Testis (tissue), 3 donors: ENCODE measurements around the gene UBTF. TPM values are rescaled to one million over a fixed set of nuclear protein-coding genes. Genes with fewer than 3 reads are reported as not detected.

ENCODE experiments used
- DNase-seq: peaks from one replicate; pipeline ENCODE4 v3.0.0-alpha.2; 2019
- H3K27ac ChIP-seq, 2 donors: fragments of 200-600 bp; sonication (generic); one replicate each; pipeline ENCODE4 v1.5.1; 2019
- H3K27me3 ChIP-seq: fragments of 200-600 bp; sonication (generic); one replicate; pipeline ENCODE4 v1.5.1; 2019
- H3K36me3 ChIP-seq: fragments of 200-600 bp; sonication (generic); one replicate; pipeline ENCODE4 v1.5.1; 2017; ENCODE audit warnings: low read depth; ENCODE audit errors: missing control alignments
- H3K4me1 ChIP-seq: fragments of 200-600 bp; sonication (generic); one replicate; pipeline ENCODE4 v1.5.1; 2019
- H3K4me3 ChIP-seq, 2 donors: fragments of 200-600 bp; sonication (generic); one replicate each; pipeline ENCODE4 v1.5.1; 2017 to 2019
- H3K9me3 ChIP-seq: fragments of 200-600 bp; sonication (generic); one replicate; pipeline ENCODE4 v1.5.1; 2017
- POLR2A ChIP-seq: fragments of 450-650 bp; IDR thresholded peaks from one replicate; pipeline ENCODE4 v1.6.1; 2017; ENCODE audit warnings: antibody characterized with exemption, mild to moderate bottlenecking, moderate library complexity
- WGBS, 2 donors: methylation state at CpG; one replicate each; pipeline ENCODE4 v1.1.5; 2018; 5-methylcytosine and 5-hydroxymethylcytosine counted together
- intact Hi-C: fragments of 100-400 bp; cut with DNase I; formaldehyde crosslinking; loops from one replicate; pipeline ENCODE4 v1.15.1; 2023; ENCODE audit warnings: low total_unique reads
- polyA plus RNA-seq: library from polyadenylated mRNA; stranded (reverse); fragments of 350-450 nt; fragmentation: Illumina TruSeq; extraction: RNeasy Lipid Tissue Mini Kit (QIAGEN cat#74804); gene quantifications from one replicate; pipeline ENCODE4 v1.2.3, GENCODE V29; 2014; ENCODE audit warnings: low read depth, low replicate concordance; ENCODE audit not compliant: insufficient read depth
- total RNA-seq, 2 donors: library from RNA; depleted of rRNA; stranded (reverse); fragments of >200 nt; gene quantifications; one replicate each; pipeline ENCODE4 v1.2.3, GENCODE V29; 2016
- TF ChIP-seq, protein P1 (sequence below), 3 experiments: fragments of 450-650 bp in 2 of 3; fragments of 200-600 bp in 1 of 3; sonication (generic) in 1 of 3; IDR thresholded peaks; one replicate each; pipeline ENCODE4 v1.5.1; 2016 to 2019; ENCODE audit warnings: antibody characterized with exemption in 3 of 3, mild to moderate bottlenecking in 2 of 3, moderate library complexity in 1 of 3

Gene UBTF
- total and polyA plus RNA-seq, 3 donors from 2014 or later = 54.2 to 78.7 (median 69.6) TPM

DNA sequence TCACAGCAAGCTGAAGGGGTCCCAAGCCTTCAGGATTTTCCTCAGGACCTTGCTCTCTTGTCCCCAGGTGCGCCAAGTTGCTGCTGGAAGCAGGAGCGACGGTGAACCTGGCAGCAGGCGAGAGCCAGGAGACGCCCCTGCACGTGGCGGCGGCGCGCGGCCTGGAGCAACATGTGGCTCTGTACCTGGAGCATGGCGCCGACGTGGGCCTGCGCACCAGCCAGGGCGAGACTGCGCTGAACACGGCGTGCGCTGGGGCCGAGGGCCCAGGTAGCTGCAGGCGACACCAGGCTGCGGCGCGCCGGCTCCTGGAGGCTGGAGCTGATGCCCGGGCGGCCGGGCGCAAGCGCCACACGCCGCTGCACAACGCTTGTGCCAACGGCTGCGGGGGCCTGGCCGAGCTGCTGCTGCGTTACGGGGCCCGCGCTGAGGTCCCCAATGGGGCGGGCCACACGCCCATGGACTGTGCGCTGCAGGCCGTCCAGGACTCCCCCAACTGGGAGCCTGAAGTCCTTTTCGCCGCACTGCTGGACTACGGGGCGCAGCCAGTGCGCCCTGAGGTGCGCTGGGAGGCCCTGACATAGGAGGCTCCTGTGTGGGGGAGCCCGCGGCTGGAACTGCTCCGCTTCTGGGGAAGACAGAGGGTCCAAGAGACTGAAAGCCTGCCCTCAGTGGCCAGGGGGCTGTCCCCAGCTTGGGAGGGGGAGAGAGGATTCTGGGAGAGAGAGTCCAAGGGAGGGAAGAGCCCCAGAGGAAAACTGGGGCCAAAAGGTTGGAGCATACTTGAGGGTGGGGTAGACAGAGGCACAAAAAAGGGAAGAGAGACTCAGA, 42.6 kb downstream of the UBTF start:
- TF ChIP-seq, protein P1, sequence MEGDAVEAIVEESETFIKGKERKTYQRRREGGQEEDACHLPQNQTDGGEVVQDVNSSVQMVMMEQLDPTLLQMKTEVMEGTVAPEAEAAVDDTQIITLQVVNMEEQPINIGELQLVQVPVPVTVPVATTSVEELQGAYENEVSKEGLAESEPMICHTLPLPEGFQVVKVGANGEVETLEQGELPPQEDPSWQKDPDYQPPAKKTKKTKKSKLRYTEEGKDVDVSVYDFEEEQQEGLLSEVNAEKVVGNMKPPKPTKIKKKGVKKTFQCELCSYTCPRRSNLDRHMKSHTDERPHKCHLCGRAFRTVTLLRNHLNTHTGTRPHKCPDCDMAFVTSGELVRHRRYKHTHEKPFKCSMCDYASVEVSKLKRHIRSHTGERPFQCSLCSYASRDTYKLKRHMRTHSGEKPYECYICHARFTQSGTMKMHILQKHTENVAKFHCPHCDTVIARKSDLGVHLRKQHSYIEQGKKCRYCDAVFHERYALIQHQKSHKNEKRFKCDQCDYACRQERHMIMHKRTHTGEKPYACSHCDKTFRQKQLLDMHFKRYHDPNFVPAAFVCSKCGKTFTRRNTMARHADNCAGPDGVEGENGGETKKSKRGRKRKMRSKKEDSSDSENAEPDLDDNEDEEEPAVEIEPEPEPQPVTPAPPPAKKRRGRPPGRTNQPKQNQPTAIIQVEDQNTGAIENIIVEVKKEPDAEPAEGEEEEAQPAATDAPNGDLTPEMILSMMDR (IDR thresholded peaks at IDR 0.05) = no peak
- TF ChIP-seq POLR2A = no peak
- intact Hi-C loops = no loop called here
- H3K36me3 ChIP-seq = no peaks in the 10 kb centered on the region

DNA sequence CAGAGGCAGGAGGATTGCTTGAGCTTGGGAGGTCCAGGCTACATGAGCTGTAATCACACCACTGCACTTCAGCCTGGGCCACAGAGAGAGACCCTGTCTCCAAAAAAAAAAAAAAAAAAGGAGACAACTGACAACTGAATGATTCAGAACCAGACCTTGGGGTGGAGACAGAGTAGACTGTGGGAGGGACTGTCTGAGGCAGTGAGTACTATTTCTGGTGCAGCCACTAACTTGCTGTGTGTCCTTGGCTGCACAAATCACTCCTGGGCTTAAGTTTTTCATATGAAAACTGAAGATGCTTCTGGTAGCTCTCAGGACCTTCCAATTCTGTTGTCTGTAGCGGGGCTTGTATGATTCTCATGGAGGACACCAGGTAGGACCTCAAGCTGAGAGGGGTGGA, 43.2 kb downstream of the UBTF start:
- H3K9me3 ChIP-seq = no peaks in the 10 kb centered on the region
- H3K4me3 ChIP-seq = no peak overlapping the region
- peak overlapping the region in 1 of 2 donors; percentile 18 for H3K27ac ChIP-seq
- 42 to 73% methylated on average over 1 of the region's 1 CpG for WGBS, 2 donors
- no peaks in the 10 kb centered on the region for H3K36me3 ChIP-seq
- no peaks in the 10 kb centered on the region for H3K4me1 ChIP-seq
- no peak for DNase-seq
- TF ChIP-seq, protein P1 (IDR thresholded peaks at IDR 0.05) = no peak
- no peak for TF ChIP-seq POLR2A
- no peaks in the 10 kb centered on the region for H3K27me3 ChIP-seq
- intact Hi-C loops = no loop called here

More for the DNA sequence above, 42.6 kb downstream of the UBTF start:
- Histone ChIP-seq H3K9me3 (no peaks in the 10 kb centered on the region), H3K27me3 (no peaks in the 10 kb centered on the region), H3K27ac (peak overlapping the region in 1 of 2 donors; percentile 18), H3K4me3 (peak overlapping the region; percentile 4 to 23), H3K4me1 (peaks cover 4% of the 10 kb centered on the region)
- DNase-seq = no peak
- 74 to 83% methylated on average over 15 to 51 of the region's 54 CpGs for WGBS, 2 donors

DNA sequence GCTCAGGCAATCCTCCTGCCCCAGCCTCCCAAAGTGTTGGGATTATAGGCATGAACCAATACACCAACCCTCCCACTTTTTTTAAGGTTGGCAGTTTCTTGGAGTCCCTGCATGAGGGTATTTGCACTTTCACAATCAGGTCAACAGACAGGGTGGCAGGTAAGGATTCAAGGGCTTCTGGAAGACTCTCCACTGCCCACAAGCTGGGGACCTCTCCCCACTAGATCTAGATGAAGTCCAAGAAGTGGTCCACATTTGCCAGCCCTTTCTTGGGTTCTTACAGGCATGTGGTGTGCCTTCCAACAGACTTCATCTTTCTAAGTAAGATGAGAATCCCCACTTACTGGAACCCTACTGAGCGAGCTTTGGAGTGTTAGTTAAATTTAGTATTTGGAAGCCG, 45.0 kb downstream of the UBTF start:
- Histone ChIP-seq H3K27me3 (no peaks in the 10 kb centered on the region), H3K27ac (no peak overlapping the region), H3K9me3 (no peaks in the 10 kb centered on the region), H3K4me3 (no peak overlapping the region), H3K4me1 (peaks cover 12% of the 10 kb centered on the region), H3K36me3 (no peaks in the 10 kb centered on the region)
- TF ChIP-seq POLR2A = no peak
- TF ChIP-seq, protein P1 (IDR thresholded peaks at IDR 0.05) = no peak
- no peak for DNase-seq
- 98 to 100% methylated on average over 1 to 2 of the region's 2 CpGs for WGBS, 2 donors
- intact Hi-C loops = no loop called here

DNA sequence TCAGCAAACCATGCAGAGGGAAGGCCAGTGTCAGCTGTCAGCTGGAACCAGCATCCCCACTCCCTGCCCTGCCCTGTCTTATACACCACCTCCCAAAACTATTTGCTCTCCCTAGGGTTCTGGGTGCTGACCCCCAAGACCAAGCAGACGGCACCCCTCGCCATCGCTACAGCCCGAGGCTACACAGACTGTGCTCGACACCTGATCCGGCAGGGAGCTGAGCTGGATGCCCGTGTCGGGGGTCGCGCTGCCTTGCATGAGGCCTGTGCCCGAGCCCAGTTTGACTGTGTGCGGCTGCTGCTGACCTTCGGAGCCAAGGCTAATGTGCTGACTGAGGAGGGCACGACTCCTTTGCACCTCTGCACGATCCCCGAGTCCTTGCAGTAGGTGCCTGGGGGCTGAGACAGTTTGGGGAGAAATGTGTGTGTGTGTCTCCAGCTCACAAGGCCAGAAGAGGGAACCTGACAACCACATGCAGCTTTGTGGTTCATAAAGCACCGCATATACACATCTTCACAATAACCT, 47.5 kb downstream of the UBTF start:
- Histone ChIP-seq H3K27ac (no peak overlapping the region), H3K4me3 (no peak overlapping the region), H3K36me3 (no peaks in the 10 kb centered on the region), H3K9me3 (no peaks in the 10 kb centered on the region), H3K27me3 (no peaks in the 10 kb centered on the region), H3K4me1 (peaks cover 15% of the 10 kb centered on the region)
- WGBS, 2 donors = 70 to 83% methylated on average over 16 to 17 of the region's 17 CpGs
- TF ChIP-seq, protein P1 (IDR thresholded peaks at IDR 0.05) = no peak
- TF ChIP-seq POLR2A = no peak
- no peak for DNase-seq
- intact Hi-C loops = no loop called here
